CD4-positive, alpha-beta T cell treated with Interleukin-4 for 4 hours (primary cell): ENCODE results near the gene CDC6.

Experiments used
- DNase-seq: peaks from one replicate; pipeline ENCODE4 v3.0.0-alpha.2; 2020

Gene CDC6

DNA sequence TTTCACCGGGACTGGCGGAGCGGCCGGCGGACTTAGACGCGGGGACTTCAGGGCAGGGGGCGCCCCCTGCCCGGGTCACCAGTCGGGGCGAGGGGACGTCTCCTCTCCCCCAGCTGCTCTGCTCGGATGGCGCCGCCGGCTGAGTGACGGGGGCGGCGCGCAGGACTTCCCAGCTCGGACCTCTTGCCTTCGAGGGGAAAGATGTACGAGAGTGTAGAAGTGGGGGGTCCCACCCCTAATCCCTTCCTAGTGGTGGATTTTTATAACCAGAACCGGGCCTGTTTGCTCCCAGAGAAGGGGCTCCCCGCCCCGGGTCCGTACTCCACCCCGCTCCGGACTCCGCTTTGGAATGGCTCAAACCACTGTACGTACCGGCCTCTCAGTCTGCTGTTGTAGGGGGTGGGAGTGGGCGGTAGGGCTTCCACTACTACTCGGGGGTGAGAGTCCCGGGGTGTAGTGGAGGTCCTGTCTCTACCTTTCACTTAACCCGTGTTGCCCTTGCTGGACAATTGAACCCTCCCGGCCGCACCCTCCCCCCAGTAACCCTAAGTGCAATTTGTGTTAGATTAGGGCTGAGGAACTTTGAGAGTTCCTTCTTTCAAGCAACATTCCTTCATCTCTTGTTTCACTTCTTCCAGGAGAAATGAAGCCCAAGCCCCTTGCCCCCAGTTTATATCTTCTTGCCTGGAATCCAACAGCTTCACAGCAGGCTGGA is 55.0 kb downstream of the CDC6 start:
- no peak for DNase-seq

DNA sequence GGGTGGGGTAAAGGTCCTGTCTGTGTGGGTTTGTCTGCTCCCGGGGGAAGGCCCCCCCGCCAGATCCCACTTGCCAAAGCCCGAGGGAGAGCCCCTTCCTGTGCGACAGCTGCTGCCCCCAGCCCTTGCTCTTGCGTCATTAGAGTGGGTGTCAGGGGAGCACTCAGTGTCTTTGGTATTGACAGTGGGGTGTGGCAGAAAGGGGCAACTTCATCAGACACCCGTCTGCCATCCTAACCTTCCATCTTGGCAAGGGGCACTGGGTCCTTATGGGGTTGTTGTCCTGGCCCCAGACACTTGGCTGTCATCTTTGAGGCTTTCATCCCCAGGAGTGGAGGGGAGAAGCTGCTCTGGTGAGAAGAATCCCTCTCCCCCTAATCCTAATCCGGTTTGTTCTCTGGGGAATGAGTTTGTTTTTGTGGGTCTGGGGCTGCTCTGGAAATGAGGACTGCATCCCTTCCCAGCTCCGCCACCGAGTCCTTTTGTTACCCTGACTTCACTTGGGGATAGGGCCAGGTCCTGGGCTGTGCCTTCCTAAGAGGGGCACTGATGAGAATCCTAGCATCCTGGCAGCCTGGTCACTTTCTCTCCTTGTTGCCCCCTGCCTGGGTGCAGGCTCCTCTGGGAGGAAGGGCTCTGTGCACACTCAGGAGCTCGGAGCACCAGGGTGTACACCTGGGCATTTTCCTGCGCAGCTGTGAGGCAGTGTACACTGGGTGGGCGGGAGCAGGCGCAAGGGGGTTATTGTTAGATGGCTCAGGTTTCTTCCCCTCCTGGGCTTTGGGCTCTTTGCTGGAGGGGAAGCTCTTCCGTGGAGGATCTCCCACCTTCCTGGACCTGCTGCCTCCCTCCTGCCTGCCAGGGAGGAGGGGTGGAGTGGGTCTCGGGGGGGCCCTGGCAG is 55.8 kb downstream of the CDC6 start:
- no peak for DNase-seq

DNA sequence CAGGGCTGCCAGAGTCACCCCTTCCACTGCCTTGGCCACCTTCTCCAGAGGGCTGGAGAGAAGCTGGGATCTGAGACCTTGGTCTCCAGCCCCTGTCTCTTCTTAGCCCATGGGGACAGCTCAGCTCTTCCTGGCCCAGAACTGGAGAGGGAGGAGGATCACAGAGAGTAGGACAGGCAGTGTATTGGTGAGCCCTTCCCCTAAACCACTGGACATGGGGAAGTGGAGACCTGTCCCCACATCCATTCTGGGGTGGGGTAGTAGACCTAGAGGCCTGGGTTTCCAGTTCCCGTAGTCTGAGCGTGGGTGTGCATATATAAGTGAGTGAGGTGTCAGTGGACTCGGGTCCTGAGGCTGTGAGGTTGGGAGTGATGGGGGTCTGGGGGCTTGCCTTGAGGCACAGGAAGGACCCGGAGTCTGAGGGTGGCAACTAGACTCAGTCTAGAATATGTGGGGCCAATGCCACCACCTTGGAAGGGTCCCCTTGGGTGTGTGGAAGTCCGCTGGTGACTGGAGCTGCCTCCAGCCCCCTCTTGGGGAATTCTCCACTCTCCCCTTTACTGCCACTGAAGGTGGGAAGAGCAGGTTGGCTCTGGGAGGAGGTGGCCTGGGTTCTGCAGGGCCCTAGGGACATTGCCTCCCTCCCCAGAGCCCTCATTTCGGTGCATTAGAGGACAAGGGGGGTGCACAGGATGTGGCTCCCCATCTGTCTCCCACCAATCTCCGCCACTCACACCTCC is 56.9 kb downstream of the CDC6 start:
- no peak for DNase-seq

DNA sequence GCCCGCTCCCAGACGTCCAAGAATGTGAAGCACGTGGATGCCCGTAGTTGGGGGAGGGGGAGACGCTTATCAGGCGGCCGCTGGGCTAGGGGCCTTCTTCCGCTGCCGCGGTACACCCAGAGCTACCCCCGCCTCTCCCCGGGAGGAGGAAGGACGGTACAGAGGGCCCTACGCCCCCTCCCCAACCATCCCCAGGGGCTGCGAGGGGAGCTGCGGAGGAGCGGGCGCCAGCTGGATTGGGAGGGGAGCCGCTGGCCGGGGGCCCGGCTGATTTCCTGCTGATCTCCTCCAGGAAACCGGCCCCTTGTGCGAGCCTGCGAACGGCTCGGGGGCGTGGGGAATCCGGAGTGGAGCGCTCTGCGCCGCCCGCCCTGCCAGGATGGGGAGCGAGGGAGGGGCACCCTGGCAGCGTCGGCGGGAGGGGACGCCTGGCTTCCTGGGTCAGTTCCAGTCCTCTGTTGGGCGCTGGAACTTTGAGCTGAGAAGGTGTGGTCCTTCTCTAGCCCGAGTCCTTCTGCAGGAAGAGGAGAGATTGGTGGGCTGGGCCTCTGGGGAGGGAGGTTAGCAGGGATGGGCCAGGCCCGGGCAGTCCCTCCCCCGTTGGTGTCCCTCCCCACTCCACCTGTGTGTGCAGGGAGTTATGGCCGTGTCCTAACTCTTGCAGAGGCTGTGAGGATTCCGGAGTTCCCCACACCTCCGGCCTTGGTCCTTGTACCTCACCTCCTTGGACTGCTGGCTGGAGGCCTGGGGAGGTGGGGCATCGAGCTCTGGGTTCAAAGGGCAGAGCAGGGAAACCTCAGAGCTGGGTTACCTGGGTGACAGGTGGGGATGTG is 57.7 kb downstream of the CDC6 start:
- DNase-seq, result peak; percentile 13

DNA sequence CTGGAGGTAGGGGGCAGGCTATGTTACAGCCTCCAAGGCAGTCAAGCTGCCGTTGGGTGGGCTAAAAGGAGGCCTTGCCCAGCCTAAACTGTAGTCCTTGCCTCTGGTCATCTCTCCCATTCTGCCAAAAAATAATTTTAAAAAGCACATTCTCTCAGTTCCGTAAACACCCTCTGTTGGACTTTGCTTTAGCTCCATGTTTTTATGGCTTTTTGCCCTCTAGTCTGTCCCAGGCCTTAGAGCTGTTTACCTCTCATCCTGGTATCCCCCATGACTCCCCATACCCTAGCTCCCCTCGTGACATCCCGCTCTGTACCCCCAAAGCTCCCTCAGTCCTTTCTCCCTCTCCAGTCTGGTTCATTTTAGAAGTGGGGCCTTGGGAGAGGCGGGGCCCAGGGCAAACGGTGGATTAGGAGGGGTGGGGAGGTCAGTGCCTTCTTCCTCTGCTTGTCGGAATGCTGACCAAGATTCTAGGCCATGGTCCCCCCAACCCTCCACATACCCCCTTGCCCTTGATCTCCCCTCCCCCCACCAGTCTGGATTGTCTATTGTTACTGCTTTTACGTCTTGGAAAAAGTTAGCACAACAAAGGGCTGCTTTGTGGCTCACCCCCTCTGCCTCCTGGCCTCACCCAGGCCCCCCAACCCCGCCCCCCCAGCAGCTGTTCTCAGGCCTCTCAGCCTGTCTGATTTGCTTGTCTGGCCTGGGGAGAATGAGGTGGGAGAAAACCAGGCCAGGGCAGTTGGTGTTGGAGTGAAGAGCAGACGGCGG is 58.5 kb downstream of the CDC6 start:
- DNase-seq, result no peak

DNA sequence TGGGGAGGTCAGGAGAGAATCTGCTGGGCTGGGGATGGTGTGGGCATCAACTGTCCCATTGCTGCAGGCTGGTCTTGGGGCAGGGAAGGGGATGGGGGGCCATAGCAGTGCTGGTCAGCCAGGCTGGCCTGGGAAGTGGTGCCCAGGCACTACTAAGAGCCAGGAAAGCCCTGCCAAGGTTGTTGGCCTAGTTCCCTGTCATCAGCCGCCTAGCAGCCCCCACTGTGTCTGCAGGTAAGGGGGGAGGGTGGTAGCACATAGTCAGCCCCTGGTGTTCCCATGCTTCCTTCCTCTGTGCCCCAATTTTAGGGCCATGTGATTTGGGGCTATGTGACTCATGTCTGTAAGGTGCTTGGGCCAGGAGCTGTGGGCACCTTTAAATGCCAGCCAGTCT is 59.1 kb downstream of the CDC6 start:
- DNase-seq, result peak; percentile 32

DNA sequence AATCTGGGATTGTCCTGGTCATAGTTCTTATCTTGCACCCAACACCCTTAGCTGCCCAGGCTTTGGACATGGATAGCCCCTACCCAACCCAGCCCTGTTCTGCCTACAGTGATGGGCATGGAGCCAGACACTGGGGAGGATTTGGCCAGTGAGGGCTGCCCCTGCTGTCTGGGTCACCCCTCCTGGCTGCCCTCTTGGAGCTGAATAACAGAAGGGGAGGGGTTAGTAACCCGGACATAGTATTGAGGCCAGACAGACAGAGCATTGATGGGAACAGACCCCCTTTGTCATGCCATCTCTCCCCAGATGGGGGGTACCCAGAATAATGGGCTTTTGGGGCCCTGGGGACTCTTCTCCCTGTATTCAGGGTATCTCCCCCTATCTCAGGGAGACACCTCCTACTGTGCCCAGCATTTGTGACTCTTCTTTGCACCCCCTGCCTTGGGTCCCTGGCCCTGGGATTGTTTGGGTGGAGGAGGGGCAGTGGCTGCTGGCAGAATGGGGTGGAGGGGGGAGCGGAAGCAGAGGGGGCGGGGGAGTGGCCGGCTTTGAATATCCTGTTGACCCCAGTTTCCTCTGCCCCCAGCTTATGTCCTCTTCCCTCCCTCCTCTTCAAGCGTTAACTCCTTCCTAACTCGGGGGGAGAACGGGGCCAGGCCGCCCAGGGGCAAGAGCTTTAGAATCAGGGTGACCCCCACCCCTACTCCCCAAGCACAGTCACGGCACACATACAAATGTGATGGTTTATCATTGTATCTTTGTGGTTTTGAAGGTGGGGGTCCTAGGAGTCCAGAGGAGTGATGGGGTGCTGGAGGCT is 59.8 kb downstream of the CDC6 start:
- DNase-seq, result no peak

DNA sequence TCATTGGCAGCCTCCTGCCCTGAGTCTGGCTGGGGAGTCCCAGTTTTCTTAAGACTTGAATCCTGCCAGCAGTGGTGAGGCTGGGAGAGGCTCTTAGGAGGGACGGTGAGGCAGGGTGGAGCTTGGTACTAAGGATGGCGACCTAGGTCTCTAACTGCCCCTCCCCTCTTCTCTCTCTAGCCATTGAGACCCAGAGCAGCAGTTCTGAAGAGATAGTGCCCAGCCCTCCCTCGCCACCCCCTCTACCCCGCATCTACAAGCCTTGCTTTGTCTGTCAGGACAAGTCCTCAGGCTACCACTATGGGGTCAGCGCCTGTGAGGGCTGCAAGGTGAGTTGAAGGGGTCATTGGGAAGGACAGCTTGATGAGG is 60.4 kb downstream of the CDC6 start:
- no peak for DNase-seq

DNA sequence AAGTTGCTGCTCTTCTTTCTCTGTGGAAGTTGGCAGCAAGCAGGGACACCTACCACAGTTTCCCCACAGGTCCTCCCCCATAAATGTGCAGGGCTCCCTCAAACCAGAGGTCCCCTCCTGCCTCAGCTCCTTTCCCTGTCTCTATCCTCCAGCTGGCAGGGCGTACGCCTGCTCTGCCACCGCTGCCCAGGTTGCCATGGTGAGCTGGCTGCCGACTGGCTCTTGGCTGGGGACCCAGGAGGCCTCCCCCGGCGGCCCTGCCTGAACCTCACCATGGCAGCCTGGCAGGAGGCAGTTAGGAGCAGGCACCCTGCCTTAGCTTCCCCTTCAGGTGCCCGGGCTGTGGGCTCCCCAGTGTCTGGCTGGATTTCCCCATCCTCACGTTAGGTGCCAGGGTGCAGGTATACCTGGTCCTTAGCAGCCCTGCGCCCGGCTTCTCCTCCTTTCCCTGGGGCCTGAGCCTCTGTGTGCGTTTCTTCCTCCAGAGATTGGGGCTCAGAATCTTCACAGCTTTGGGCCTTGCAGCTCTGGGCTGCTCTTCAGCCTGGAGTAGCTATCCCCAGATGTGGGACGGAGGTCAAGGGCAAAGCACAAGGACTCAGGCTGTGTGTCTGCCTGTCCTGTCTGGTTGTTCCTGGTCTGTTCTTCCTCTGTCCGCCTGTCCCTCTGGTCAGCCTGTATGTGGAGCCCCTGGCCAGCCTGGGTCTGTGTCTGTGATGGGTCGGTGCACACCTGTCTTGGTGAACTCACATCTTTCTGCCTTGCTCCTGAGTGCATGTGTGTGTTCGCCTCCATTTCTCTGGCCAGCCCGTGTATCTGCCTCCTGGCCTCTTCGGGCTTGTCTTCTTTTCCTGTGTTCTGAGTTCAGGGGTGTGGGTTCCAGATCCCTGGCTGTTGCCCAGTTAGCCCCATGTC is 61.1 kb downstream of the CDC6 start:
- DNase-seq, result no peak

DNA sequence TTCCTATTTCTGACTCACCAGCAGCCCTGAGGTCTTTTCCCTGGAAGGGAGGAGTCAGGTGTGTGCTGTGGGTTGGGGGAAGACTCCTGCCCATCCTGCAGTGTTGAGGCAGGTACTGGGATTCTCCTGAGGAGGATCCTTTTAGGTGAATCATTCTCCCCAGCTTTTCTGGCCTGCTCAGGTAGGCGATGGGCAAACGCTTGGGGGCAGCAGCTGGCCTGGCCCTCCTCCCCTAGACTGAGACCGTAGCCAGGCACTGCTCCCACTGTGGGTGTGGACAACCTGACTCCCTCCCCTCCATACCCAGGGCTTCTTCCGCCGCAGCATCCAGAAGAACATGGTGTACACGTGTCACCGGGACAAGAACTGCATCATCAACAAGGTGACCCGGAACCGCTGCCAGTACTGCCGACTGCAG is 61.8 kb downstream of the CDC6 start:
- no peak for DNase-seq

DNA sequence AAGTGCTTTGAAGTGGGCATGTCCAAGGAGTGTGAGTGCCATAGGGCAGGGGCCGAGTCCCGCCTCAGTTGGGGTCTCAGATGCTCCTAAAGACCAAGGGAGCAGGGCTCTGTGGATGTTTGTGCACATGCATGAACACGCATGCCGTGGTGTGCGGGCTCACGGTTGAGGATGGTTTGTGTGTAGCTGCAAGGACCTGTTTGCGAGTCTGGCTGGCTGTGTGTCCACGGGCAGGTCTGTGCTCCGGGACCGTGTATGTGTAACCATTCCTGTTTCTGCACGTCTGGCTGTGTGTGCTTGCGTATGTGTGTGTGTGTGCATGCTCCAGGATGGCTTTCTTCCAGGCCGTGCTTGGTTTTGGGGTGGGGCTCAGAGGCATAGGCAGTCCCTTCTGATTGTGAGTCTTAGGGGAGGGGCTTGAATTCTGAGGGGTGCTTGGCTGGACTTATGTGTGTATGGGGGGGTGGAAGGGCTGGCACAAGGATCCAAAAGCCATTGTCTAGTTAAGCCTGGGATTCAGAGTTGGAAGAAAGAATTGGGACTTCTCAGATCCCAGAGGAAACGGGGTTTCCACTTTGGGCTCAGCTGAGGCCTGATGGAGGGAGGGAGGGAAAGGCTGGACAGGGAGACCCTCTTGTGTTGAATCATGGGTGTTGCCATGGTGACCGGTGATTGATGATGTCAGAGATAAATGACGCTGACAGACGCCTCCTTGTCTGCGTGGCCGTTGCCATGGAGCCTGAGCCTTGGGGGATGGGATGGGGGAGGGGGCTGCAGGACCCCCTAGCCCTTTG is 62.4 kb downstream of the CDC6 start:
- DNase-seq, result no peak

DNA sequence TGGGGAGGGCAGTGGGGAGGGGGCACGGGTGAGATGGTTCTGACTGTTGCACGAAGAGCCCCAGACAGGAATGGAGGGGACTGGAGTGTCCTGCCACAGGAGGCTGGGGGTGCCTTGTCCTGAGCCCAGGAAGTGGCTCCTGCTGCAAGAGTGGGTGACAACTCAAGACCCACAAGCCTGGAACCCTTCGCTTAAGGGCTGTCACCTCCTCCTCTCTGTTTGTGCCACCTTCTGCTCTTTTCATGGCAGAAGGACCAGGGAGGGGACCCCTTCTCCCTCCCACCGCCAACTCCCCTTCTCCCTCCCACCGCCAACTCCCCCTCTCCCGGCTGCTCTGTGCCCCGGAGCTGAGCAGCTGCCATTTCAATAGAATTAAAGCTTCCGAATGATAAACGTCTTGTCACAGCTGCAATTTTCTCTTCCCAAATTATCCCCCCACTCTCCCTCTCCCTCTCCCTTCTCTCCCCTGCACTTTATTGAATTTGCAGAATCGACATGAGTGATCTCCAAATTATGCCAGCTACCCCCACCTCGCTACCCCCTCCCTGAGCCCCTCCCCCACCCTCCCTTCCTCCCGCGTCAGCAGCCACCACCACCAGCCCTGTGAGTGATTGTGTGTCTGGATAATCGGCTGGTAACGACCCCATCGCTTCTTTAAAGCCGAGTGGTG is 63.1 kb downstream of the CDC6 start:
- no peak for DNase-seq

DNA sequence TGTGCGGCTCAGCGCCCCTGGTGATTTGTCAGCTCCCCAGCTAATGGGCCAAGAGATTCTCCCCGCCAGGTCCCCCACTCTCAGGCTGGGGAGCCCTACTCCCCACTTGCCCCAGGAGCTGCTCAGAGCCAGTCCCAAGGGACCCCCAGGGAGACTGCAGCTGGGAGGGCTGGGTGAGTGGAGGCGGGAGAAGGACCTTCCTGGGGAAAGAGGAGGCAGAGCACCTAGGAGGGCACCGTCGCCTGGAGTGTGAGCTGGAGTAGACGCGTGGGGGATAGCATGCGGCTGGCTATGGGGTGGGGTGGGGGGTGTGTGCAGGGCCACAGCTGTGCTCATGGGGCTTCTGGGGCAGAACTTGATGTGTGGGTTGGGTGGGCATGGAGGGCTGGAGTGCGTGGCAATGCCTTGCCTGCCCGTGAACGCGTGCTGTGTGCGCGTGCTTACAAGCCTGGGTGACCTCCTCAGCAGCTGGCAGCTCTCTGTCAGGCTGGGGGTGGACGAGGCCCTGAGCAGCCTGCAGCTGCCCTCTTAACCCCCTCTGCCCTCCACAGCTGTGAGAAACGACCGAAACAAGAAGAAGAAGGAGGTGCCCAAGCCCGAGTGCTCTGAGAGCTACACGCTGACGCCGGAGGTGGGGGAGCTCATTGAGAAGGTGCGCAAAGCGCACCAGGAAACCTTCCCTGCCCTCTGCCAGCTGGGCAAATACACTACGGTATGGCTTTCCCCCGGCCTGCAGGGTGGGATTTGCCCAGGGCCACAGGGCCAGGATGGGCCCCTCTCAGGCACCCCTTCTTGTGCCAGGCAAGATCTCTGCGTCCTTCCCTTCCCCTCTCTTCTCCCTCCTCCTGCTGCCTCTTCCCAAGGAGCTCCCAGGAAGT is 63.9 kb downstream of the CDC6 start:
- no peak for DNase-seq

DNA sequence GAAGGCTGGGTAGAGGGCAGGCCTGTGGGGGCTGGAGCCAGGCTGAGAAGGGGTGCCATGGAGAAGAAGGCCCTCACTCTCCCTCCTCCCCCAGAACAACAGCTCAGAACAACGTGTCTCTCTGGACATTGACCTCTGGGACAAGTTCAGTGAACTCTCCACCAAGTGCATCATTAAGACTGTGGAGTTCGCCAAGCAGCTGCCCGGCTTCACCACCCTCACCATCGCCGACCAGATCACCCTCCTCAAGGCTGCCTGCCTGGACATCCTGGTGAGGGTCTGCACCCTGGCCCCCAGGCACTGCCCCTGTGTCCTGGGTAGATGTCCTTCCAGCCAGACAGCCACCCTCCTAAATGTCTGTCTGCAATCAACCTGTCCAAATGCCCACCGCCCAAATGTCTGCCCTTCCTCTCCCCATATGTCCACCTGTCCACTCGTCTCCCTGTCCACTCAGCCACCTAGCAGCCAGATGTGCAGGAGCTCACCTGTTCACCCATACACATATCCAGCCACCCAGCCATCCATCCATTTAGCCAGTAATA is 64.6 kb downstream of the CDC6 start:
- DNase-seq, result no peak

DNA sequence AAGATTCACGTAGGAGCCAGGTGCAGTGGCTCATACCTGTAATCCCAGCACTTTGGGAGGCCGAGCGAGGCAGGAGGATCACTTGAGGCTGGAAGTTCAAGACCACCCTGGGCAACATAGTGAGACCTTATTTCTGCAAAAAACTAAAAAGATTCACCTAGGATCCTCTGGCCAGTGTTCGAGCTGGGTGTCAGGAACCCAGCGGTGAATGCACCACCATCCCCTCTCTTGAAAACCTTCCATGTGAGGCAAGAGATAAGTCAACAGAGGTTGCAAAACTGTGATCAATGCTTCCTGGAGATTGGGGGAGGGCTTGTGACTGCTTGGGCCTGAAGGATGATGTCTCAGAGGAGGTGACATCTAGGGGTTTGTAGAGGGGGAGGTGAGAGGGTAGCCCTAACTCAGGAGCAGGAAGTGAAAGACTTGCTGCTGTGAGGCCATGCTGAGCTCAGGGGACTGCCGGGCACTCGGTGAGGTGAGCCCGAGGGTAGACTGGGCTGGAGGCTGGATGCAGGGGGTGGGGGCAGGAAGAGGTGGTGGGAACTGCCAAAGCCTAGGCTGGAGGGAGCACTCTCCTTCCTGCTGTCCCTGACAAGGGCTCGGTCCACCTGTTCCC is 65.2 kb downstream of the CDC6 start:
- DNase-seq, result no peak
